HFFc6 (cell line): ENCODE results near the gene UQCRH. TPM values are rescaled to one million over a fixed set of nuclear protein-coding genes. Genes with fewer than 3 reads are reported as not detected.
"Not testable (repeated sequence)": the region's sequence is repeated elsewhere in the genome, so short reads cannot be mapped to it uniquely, and the experiment has no call there.

Experiments used
- DNase-seq: peaks from one replicate; pipeline ENCODE4 v3.0.0-alpha.2; 2018
- H3K27ac Mint-ChIP-seq: 2 replicates; pipeline ENCODE4 v1.8.0; 2020; ENCODE audit warnings: mild to moderate bottlenecking, mixed read lengths
- H3K27me3 Mint-ChIP-seq: 2 replicates; pipeline ENCODE4 v1.8.0; 2021; ENCODE audit warnings: mild to moderate bottlenecking, moderate library complexity, mixed read lengths; ENCODE audit not compliant: insufficient read depth
- H3K36me3 Mint-ChIP-seq: 2 replicates; pipeline ENCODE4 v1.8.0; 2021; ENCODE audit warnings: low read depth, mixed read lengths
- H3K4me1 Mint-ChIP-seq: 2 replicates; pipeline ENCODE4 v1.8.0; 2020; ENCODE audit warnings: low read depth, mixed read lengths
- H3K4me3 Mint-ChIP-seq: 2 replicates; pipeline ENCODE4 v1.8.0; 2020; ENCODE audit warnings: mild to moderate bottlenecking, moderate library complexity, mixed read lengths
- H3K9me3 Mint-ChIP-seq: 2 replicates; pipeline ENCODE4 v1.8.0; 2020; ENCODE audit warnings: mild to moderate bottlenecking, mixed read lengths
- total RNA-seq, 6 experiments: library from RNA; stranded (reverse); fragmentation: NEBNext Ultra II Directional; extraction: Animal tissue kit (Norgen Biotek cat#: 25700); gene quantifications; 2 replicates in 1 of 6; 3 replicates in 5 of 6; pipeline ENCODE4 v1.2.3, GENCODE V29; 2021
- TF ChIP-seq, protein P1 (sequence below): fragments of 200-600 bp; sonication (generic); IDR thresholded peaks from 2 replicates; pipeline ENCODE4 v1.5.0; 2021; ENCODE audit warnings: antibody characterized with exemption, mild to moderate bottlenecking

Gene UQCRH
- total RNA-seq, 6 experiments from 2014 or later, result 211 to 274 (median 260) TPM

DNA sequence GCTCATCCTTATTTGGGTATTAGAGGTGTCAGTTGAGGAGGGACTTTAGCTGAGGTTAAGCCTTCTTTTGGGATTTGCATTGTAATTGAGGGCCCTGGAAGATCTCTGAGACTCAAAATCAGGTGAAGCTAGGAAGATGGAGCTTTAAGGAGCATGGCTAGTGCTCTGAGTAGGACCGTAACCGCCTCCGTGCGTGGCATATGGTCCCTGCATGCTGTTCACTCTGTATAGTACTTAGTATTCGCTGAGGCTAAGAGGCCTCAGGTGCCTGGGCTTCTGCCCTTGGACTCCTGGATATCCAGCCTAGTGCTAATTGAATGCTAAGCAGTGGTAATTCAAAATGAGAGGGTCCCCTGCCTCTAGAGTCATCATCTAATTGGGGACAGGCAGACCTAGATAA, 59.6 kb downstream of the UQCRH start:
- H3K4me1 Mint-ChIP-seq, result peaks cover 8% of the 10 kb centered on the region
- H3K36me3 Mint-ChIP-seq, result peaks cover 26% of the 10 kb centered on the region
- no peak for DNase-seq
- TF ChIP-seq, protein P1, sequence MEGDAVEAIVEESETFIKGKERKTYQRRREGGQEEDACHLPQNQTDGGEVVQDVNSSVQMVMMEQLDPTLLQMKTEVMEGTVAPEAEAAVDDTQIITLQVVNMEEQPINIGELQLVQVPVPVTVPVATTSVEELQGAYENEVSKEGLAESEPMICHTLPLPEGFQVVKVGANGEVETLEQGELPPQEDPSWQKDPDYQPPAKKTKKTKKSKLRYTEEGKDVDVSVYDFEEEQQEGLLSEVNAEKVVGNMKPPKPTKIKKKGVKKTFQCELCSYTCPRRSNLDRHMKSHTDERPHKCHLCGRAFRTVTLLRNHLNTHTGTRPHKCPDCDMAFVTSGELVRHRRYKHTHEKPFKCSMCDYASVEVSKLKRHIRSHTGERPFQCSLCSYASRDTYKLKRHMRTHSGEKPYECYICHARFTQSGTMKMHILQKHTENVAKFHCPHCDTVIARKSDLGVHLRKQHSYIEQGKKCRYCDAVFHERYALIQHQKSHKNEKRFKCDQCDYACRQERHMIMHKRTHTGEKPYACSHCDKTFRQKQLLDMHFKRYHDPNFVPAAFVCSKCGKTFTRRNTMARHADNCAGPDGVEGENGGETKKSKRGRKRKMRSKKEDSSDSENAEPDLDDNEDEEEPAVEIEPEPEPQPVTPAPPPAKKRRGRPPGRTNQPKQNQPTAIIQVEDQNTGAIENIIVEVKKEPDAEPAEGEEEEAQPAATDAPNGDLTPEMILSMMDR, result no peak
- no peak overlapping the region for H3K27ac Mint-ChIP-seq
- no peaks in the 10 kb centered on the region for H3K27me3 Mint-ChIP-seq
- no peaks in the 10 kb centered on the region for H3K9me3 Mint-ChIP-seq
- no peak overlapping the region for H3K4me3 Mint-ChIP-seq

DNA sequence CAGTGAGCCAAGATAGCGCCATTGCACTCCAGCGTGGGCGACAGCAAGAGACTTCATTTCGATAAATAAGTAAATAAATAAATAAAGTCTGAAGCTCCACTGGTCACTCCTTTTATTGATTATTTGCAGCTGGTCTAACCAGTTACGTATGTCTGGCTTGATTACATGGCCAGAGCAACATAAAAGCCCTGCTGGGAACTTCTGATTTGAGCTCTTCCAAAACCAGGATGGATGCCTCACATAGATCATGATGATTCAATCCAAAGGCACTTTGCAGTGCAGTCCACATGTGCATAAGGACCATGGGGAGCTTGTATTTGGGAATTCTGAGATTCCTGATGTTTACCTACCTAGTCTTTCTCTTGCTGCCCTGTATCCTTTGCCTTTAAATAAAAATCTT, 61.1 kb downstream of the UQCRH start:
- DNase-seq, result no peak
- Mint-ChIP-seq H3K27ac (no peak overlapping the region), H3K9me3 (no peaks in the 10 kb centered on the region), H3K4me1 (peaks cover 13% of the 10 kb centered on the region), H3K4me3 (no peak overlapping the region), H3K27me3 (no peaks in the 10 kb centered on the region; the same call in 1 of the 2 replicates), H3K36me3 (peaks cover 29% of the 10 kb centered on the region)
- TF ChIP-seq, protein P1, result no peak

DNA sequence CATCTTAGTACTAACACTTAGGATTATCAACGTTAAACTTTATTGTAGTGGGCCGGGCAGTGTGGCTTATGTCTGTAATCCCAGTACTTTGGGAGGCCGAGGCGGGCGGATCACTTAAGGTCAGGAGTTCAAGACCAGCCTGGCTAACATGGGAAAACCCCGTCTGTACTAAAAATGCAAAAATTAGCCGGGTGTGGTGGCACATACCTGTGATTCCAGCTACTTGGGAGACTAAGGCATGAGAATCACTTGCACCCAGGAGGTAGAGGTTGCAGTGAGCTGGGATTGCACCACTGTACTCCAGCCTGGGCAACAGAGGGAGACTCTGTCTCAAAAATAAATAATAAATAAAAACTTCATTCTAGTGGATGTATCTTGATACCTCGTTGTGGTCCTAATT, 62.3 kb downstream of the UQCRH start:
- DNase-seq, H3K9me3 Mint-ChIP-seq, H3K27ac Mint-ChIP-seq, H3K4me3 Mint-ChIP-seq, H3K27me3 Mint-ChIP-seq: not testable (repeated sequence)
- H3K36me3 Mint-ChIP-seq, result peaks cover 24% of the 10 kb centered on the region
- H3K4me1 Mint-ChIP-seq, result peaks cover 24% of the 10 kb centered on the region

Other genes starting within 250 kb of the UQCRH start
- 1 to 10 TPM; 5.4 to 8.9 (median 6.0) TPM for gene PIK3R3, start 171.1 kb upstream of the UQCRH start, total RNA-seq
- gene TSPAN1, start 128.6 kb upstream of the UQCRH start, total RNA-seq, result 1 to 10 TPM in 3 of 6 experiments, under 1 TPM in 3; 0.80 to 1.9 (median 1.1) TPM
- gene P3R3URF, start 127.2 kb upstream of the UQCRH start, total RNA-seq, result not detected
- 100 to 1,000 TPM; 103 to 125 (median 119) TPM for gene POMGNT1, start 105.3 kb upstream of the UQCRH start, total RNA-seq
- 1 to 10 TPM; 2.2 to 4.7 (median 3.9) TPM for gene LURAP1, start 100.4 kb upstream of the UQCRH start, total RNA-seq
- gene RAD54L, start 55.9 kb upstream of the UQCRH start, total RNA-seq, result 10 to 100 TPM in 1 of 6 experiments, 1 to 10 TPM in 5; 3.8 to 10.9 (median 8.3) TPM
- gene LRRC41, start 82 bp upstream of the UQCRH start, total RNA-seq, result 100 to 1,000 TPM in 4 of 6 experiments, 10 to 100 TPM in 2; 93.9 to 118 (median 104) TPM
- 10 to 100 TPM; 14.8 to 17.2 (median 16.7) TPM for gene NSUN4, start 37.1 kb downstream of the UQCRH start, total RNA-seq
- under 1 TPM; 0.17 to 0.75 (median 0.21) TPM for gene FAAH, start 90.6 kb downstream of the UQCRH start, total RNA-seq
- gene DMBX1, start 186.1 kb downstream of the UQCRH start, total RNA-seq, result not detected
- gene KNCN, start 247.9 kb downstream of the UQCRH start, total RNA-seq, result not detected